ENCODE measurements around the gene IGSF3. TPM values are rescaled to one million over a fixed set of nuclear protein-coding genes. Genes with fewer than 3 reads are reported as not detected.

Gene IGSF3
- total RNA-seq, 4 donors from 2014 or later: 42.2 to 60.0 (median 55.4) TPM

DNA sequence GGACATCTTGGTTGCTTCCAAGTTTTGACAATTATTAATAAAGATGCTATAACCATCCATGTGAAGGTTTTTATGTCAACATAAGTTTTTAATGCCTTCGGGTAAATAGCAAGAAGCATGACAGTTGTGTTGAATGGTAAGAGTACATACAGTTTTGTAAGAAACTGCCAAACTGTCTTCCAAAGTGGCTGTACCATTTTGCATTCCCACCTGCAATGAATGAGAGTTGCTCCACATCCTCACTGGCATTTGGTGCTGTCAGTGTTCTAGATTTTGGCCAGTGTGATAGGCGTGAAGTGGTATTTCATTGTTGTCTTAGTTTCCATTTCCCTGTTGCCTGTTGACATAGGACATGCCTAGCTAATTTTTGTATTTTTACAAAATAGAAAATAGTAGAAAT, 142.1 kb downstream of the IGSF3 start:
- no peaks in the 10 kb centered on the region for H3K4me1 ChIP-seq
- H3K36me3 ChIP-seq: peaks cover 0 to 21% (median 0%) of the 10 kb centered on the region in 3 donors
- H3K9me3 ChIP-seq: no peaks in the 10 kb centered on the region
- intact Hi-C loops (cut with DNase I): no loop called here
- no peak for TF ChIP-seq POLR2A (IDR thresholded peaks at IDR 0.05)
- TF ChIP-seq, protein P1, sequence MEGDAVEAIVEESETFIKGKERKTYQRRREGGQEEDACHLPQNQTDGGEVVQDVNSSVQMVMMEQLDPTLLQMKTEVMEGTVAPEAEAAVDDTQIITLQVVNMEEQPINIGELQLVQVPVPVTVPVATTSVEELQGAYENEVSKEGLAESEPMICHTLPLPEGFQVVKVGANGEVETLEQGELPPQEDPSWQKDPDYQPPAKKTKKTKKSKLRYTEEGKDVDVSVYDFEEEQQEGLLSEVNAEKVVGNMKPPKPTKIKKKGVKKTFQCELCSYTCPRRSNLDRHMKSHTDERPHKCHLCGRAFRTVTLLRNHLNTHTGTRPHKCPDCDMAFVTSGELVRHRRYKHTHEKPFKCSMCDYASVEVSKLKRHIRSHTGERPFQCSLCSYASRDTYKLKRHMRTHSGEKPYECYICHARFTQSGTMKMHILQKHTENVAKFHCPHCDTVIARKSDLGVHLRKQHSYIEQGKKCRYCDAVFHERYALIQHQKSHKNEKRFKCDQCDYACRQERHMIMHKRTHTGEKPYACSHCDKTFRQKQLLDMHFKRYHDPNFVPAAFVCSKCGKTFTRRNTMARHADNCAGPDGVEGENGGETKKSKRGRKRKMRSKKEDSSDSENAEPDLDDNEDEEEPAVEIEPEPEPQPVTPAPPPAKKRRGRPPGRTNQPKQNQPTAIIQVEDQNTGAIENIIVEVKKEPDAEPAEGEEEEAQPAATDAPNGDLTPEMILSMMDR (IDR thresholded peaks at IDR 0.05): no peak
- H3K4me3 ChIP-seq: no peak overlapping the region
- H3K27me3 ChIP-seq: no peaks in the 10 kb centered on the region
- H3K27ac ChIP-seq: no peak overlapping the region
- 89 to 90% methylated on average over 2 of the region's 2 CpGs for WGBS, 2 donors
- DNase-seq: no peak

Small RNA genes within 50 kb of the gene (small RNA-seq; reads per million reads assigned to genes)
- gene MIR320B1 (0 reads per million in 4 donors), gene MIR548AC (0 to 0.07 (median 0) reads per million in 4 donors)

Other genes with a start within 250 kb of the IGSF3 start
- 10 to 100 TPM; 19.4 to 54.4 (median 32.5) TPM for gene CD58, start 96.7 kb downstream of the IGSF3 start, total RNA-seq
- 10 to 100 TPM in 1 of 4 donors, 1 to 10 TPM in 3; 2.1 to 14.7 (median 5.1) TPM for gene CD2, start 86.7 kb upstream of the IGSF3 start, total RNA-seq
- 10 to 100 TPM; 40.6 to 68.7 (median 56.0) TPM for gene PTGFRN, start 242.2 kb upstream of the IGSF3 start, total RNA-seq

Data from esophagus squamous epithelium (tissue), 5 donors.